Measurements from ENCODE around the gene ERMP1.

- TF ChIP-seq, protein P1, sequence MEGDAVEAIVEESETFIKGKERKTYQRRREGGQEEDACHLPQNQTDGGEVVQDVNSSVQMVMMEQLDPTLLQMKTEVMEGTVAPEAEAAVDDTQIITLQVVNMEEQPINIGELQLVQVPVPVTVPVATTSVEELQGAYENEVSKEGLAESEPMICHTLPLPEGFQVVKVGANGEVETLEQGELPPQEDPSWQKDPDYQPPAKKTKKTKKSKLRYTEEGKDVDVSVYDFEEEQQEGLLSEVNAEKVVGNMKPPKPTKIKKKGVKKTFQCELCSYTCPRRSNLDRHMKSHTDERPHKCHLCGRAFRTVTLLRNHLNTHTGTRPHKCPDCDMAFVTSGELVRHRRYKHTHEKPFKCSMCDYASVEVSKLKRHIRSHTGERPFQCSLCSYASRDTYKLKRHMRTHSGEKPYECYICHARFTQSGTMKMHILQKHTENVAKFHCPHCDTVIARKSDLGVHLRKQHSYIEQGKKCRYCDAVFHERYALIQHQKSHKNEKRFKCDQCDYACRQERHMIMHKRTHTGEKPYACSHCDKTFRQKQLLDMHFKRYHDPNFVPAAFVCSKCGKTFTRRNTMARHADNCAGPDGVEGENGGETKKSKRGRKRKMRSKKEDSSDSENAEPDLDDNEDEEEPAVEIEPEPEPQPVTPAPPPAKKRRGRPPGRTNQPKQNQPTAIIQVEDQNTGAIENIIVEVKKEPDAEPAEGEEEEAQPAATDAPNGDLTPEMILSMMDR (IDR thresholded peaks at IDR 0.05; ENCODE audit: low read length), result no peak
- no peak for TF ChIP-seq EZH2 (IDR thresholded peaks at IDR 0.05; ENCODE audit: borderline replicate concordance, low read length)
Observed at GRCh38 chr9:5787759-5788302, 45.1 kb downstream of the ERMP1 start.
